PC-3 (cell line): ENCODE measurements around the gene AMPD2. TPM values are rescaled to one million over a fixed set of nuclear protein-coding genes. Genes with fewer than 3 reads are reported as not detected.

Experiments
- ATAC-seq: fragments of 200-7000 bp; cut with Tn5 transposase; 2 replicates; pipeline ENCODE4 v1.9.1; 2020; ENCODE audit warnings: mild to moderate bottlenecking, moderate library complexity
- BruUV-seq: library from RNA; stranded (reverse); fragments of 400-500 nt; replicated peaks from 2 replicates; lab custom pipeline; 2021; lab: Mats Ljungman, UMichigan
- CTCF ChIA-PET: fragments of 300-600 bp; sonication (Branson Sonifier 250); formaldehyde crosslinking; loops from one replicate; lab custom pipeline; 2022; ENCODE audit warnings: antibody characterized with exemption; lab: Charles Lee
- POLR2A ChIA-PET: fragments of 300-600 bp; sonication (Branson Sonifier 250); formaldehyde crosslinking; loops from one replicate; lab custom pipeline; 2022; ENCODE audit warnings: antibody characterized with exemption; ENCODE audit not compliant: unreplicated experiment; lab: Charles Lee
- DNase-seq: peaks from one replicate; pipeline ENCODE4 v3.0.0-alpha.2; 2015
- H2AFZ ChIP-seq: fragments of 300-600 bp; sonication (generic); 2 replicates; pipeline ENCODE4 v1.6.0; 2016; ENCODE audit warnings: antibody characterized with exemption, low read length
- H3F3A ChIP-seq: fragments of 300-600 bp; sonication (generic); one replicate; pipeline ENCODE4 v1.6.0; 2017; ENCODE audit warnings: antibody characterized with exemption, low read length, control low read depth, mild to moderate bottlenecking; ENCODE audit not compliant: unreplicated experiment
- H3K27ac ChIP-seq: fragments of 300-600 bp; sonication (generic); 2 replicates; pipeline ENCODE4 v1.5.1; 2016; ENCODE audit warnings: mild to moderate bottlenecking, low read length
- H3K27me3 ChIP-seq: fragments of 300-600 bp; sonication (generic); 2 replicates; pipeline ENCODE4 v1.6.1; 2016; ENCODE audit warnings: low read length, mixed read lengths
- H3K36me3 ChIP-seq: fragments of 300-600 bp; sonication (generic); 2 replicates; pipeline ENCODE4 v1.6.1; 2016; ENCODE audit warnings: low read depth, mixed run types, low read length, mixed read lengths
- H3K4me1 ChIP-seq: fragments of 300-600 bp; sonication (generic); 2 replicates; pipeline ENCODE4 v1.5.1; 2016; ENCODE audit warnings: low read length; ENCODE audit not compliant: insufficient read depth
- H3K4me2 ChIP-seq: fragments of 300-600 bp; sonication (generic); 2 replicates; pipeline ENCODE4 v1.6.0; 2016; ENCODE audit warnings: low read length
- H3K4me3 ChIP-seq: fragments of 300-600 bp; sonication (generic); 2 replicates; pipeline ENCODE4 v1.5.1; 2016; ENCODE audit warnings: mild to moderate bottlenecking, low read length, mixed read lengths
- H3K79me2 ChIP-seq: fragments of 300-600 bp; sonication (generic); 2 replicates; pipeline ENCODE4 v1.6.1; 2017; ENCODE audit warnings: low read length, mixed read lengths
- H3K9ac ChIP-seq: fragments of 300-600 bp; sonication (generic); 2 replicates; pipeline ENCODE4 v1.6.0; 2016; ENCODE audit warnings: mild to moderate bottlenecking, low read length
- H3K9me2 ChIP-seq: fragments of 300-600 bp; sonication (generic); replicated peaks from 2 replicates; pipeline ENCODE4 v1.6.1; 2016; ENCODE audit warnings: mixed run types, low read length, mixed read lengths
- H3K9me3 ChIP-seq: fragments of 300-600 bp; sonication (generic); 2 replicates; pipeline ENCODE4 v1.6.1; 2016; ENCODE audit warnings: low read length, mixed read lengths
- H4K20me1 ChIP-seq: fragments of 300-600 bp; sonication (generic); 2 replicates; pipeline ENCODE4 v1.6.1; 2016; ENCODE audit warnings: low read length, mixed read lengths
- CTCF ChIP-seq: fragments of 300-600 bp; sonication (generic); conservative IDR thresholded peaks from 2 replicates; pipeline ENCODE4 v1.5.1; 2017; ENCODE audit warnings: antibody characterized with exemption, low read depth, mild to moderate bottlenecking, low read length
- EZH2 ChIP-seq: fragments of 300-600 bp; sonication (generic); IDR thresholded peaks from one replicate; pipeline ENCODE4 v1.6.1; 2017; ENCODE audit warnings: antibody characterized with exemption, mild to moderate bottlenecking, low read length; ENCODE audit not compliant: unreplicated experiment
- EZH2phosphoT487 ChIP-seq: fragments of 300-600 bp; sonication (generic); IDR thresholded peaks from 2 replicates; pipeline ENCODE4 v1.6.1; 2018; ENCODE audit warnings: mild to moderate bottlenecking, antibody characterized with exemption, low read length, borderline replicate concordance
- intact Hi-C: fragments of 100-400 bp; cut with micrococcal nuclease; formaldehyde crosslinking; loops from 2 replicates; pipeline ENCODE4 v1.9.0; 2023
- total RNA-seq: library from RNA; depleted of rRNA; stranded (reverse); fragments of >200 nt; gene quantifications from 2 replicates; pipeline ENCODE4 v1.2.3, GENCODE V29; 2014

AMPD2 gene
- total RNA-seq, 1 experiment from 2014 or later: 75.3 TPM

GRCh38 chr1:109579491-109579890 lies 40.1 kb upstream of the AMPD2 start:
- Histone ChIP-seq H3K79me2 (no peaks in the 10 kb centered on the region), H3K9me3 (no peaks in the 10 kb centered on the region), H3K4me2 (no peak overlapping the region), H3F3A (no peaks in the 10 kb centered on the region), H3K4me1 (no peaks in the 10 kb centered on the region), H3K27me3 (no peaks in the 10 kb centered on the region), H3K4me3 (no peak overlapping the region), H3K27ac (no peak overlapping the region), H3K9me2 (no peaks in the 10 kb centered on the region), H3K9ac (no peak overlapping the region), H2AFZ (no peak overlapping the region), H3K36me3 (peaks cover 26% of the 10 kb centered on the region), H4K20me1 (no peaks in the 10 kb centered on the region)
- ChIA-PET CTCF (no interaction called here), POLR2A (no interaction called here)
- no TSS peak for BruUV-seq
- TF ChIP-seq EZH2phosphoT487: no peak
- TF ChIP-seq CTCF: no peak
- TF ChIP-seq EZH2: no peak
- intact Hi-C loops: no loop called here
- ATAC-seq (no peak), DNase-seq (no peak)

GRCh38 chr1:109582021-109582420 lies 37.6 kb upstream of the AMPD2 start:
- H3K79me2 ChIP-seq: no peaks in the 10 kb centered on the region
- H3K36me3 ChIP-seq: peaks cover 43% of the 10 kb centered on the region
- intact Hi-C loops: no loop called here
- no peak overlapping the region for H3K4me3 ChIP-seq
- POLR2A ChIA-PET: no interaction called here
- no TSS peak for BruUV-seq
- H3F3A ChIP-seq: no peaks in the 10 kb centered on the region
- no peak overlapping the region for H3K27ac ChIP-seq
- H3K9me2 ChIP-seq: no peaks in the 10 kb centered on the region
- CTCF ChIA-PET: no interaction called here
- H3K27me3 ChIP-seq: no peaks in the 10 kb centered on the region
- H2AFZ ChIP-seq: no peak overlapping the region
- no peak overlapping the region for H3K4me2 ChIP-seq
- no peak overlapping the region for H3K9ac ChIP-seq
- DNase-seq (no peak), ATAC-seq (no peak)
- no peak for TF ChIP-seq EZH2
- TF ChIP-seq CTCF: no peak
- no peak for TF ChIP-seq EZH2phosphoT487
- no peaks in the 10 kb centered on the region for H3K4me1 ChIP-seq
- H4K20me1 ChIP-seq: no peaks in the 10 kb centered on the region
- H3K9me3 ChIP-seq: no peaks in the 10 kb centered on the region

- BruUV-seq: no TSS peak
- Histone ChIP-seq H3K9me3 (no peaks in the 10 kb centered on the region), H4K20me1 (no peaks in the 10 kb centered on the region), H3K9ac (no peak overlapping the region), H3K4me3 (no peak overlapping the region), H2AFZ (no peak overlapping the region), H3K4me1 (no peaks in the 10 kb centered on the region), H3K4me2 (no peak overlapping the region), H3K36me3 (peaks cover 50% of the 10 kb centered on the region), H3K27me3 (no peaks in the 10 kb centered on the region), H3K27ac (no peak overlapping the region), H3K9me2 (no peaks in the 10 kb centered on the region), H3F3A (no peaks in the 10 kb centered on the region), H3K79me2 (no peaks in the 10 kb centered on the region)
- TF ChIP-seq CTCF (no peak), EZH2phosphoT487 (no peak), EZH2 (no peak)
- DNase-seq (no peak), ATAC-seq (no peak)
- ChIA-PET POLR2A (no interaction called here), CTCF (no interaction called here)
- intact Hi-C loops: no loop called here
These were observed 34.9 kb upstream of the AMPD2 start for GRCh38 chr1:109584766-109585165.
